Endothelial cell of hepatic sinusoid (primary cell): ENCODE measurements around the gene FAM25C.
"Not testable (repeated sequence)": the region's sequence is repeated elsewhere in the genome, so short reads cannot be mapped to it uniquely, and the experiment has no call there.

Source experiments
- in situ Hi-C: cut with HindIII; loops from 2 replicates; pipeline ENCODE4 v1.10.0; 2017; ENCODE audit warnings: low sequenced_read_pairs

Gene FAM25C

GRCh38 chr10:47999691-48000090, at the start of gene FAM25C:
TSS of gene FAM25C (minus strand) at chr10:47999791. CDS start at chr10:47999765, 26 bp downstream.
- in situ Hi-C loops, result not testable (repeated sequence)

GRCh38 chr10:48044557-48044956, 45.0 kb upstream of the FAM25C start:
- in situ Hi-C loops, result not testable (repeated sequence)

DNA sequence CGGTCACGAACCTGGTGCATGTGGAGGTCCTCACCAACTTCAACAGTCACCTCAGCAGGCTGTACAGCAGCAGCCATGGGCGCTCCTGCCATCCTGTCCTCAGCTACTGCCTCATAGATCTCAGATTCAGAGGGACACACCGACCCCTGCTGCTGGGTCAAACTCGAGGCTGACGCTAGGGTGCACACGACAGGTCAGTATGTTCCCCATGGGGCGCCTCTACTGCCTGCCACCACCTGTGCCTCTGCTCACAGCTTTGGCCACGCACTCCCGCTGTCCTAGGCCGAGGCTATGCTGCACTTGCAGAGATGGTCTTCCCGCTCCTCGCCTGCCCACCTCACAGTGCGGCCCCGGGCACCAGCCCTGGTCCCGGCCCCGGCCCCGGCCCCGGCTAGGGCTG, 31.8 kb upstream of the FAM25C start:
- in situ Hi-C loops, result not testable (repeated sequence)

- in situ Hi-C loops, result not testable (repeated sequence)
Measured at GRCh38 chr10:48002306-48002705, 2.7 kb upstream of the FAM25C start.

- in situ Hi-C loops, result not testable (repeated sequence)
Measured at GRCh38 chr10:47994045-47994444, 5.5 kb downstream of the FAM25C start.

DNA sequence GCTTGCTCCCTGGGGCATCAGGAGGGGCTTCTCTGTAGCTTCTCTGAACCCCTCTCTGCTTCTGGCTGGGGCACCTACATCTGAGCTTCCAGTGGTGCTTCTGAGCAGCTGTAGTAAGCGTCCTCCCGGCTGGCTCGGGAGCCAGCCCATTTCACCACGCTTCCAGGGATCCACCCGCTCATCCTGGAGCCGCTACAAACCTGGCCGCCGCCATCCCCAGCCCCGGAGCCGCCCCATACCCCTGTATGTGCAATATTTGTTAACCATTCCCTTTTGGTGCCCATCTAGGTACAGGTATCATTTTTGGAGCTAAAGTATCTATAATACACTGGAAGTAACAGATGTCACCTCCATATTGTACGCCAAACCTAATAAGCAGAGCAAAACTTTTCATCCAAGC, 7.0 kb downstream of the FAM25C start:
- in situ Hi-C loops, result not testable (repeated sequence)

GRCh38 chr10:47991706-47992105, 7.9 kb downstream of the FAM25C start:
- in situ Hi-C loops, result not testable (repeated sequence)

- in situ Hi-C loops, result not testable (repeated sequence)
Measured at GRCh38 chr10:47990097-47990496, 9.5 kb downstream of the FAM25C start.

GRCh38 chr10:47989542-47989950, 10.0 kb downstream of the FAM25C start:
- in situ Hi-C loops, result not testable (repeated sequence)

DNA sequence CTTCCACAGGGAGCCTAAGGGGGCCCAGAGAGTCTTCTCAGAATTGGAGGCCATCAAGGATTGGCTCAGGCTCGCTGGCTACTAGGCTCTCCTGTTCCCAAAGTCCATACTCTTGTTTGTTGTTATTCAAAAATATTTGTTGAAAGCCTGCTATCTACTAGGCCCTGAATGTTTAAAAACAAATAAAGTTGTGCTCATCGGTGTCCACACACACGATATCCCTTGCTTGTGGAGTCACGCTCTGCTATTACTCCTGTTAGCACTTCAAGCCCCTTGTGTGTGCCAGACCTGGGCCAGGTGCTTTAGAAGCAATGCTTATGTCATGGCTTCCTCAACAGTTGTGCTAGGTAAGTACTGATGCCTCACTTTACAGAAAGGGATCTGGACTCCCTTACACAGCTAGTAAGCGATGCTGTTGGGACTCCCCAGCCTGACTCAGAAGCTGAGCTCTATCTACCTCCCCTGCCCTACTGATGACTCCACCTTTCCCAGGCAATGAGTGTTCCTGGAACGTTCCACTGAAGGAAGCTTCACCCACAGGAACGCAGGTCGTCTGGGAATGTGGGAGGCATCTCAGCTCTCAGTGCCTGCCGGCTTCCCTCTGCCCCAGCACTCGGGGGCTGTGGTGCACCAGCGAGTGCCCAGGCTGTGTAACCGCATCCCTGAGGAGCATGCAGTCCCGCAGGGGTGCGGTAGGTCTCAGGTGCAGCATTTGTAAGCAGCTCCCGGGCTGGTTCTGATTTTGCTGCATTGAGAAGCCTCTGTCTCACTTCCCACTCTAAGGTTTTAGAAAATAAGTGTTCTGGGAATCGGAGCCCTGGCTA, 10.7 kb downstream of the FAM25C start:
- in situ Hi-C loops, result not testable (repeated sequence)

DNA sequence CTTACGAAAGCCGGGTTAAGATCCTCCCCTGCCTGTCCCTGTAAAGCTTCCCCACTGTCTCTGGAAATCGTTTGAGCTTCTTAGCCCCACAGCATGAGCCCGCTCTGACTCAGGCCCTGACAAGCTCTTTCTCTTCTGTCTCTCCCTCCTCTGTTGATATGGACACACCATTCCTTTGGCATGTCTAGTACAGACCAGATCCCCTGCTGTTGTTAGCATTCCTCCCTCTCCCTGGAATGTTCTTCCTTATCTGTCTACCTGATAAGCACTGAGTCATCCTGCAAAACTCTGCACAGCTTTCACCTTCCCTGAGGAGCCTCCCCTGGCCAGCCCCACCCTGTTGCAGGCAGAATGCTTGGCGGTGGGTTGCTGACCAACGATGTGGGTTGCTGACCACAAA, 11.6 kb downstream of the FAM25C start:
- in situ Hi-C loops, result not testable (repeated sequence)

- in situ Hi-C loops, result not testable (repeated sequence)
Measured at GRCh38 chr10:47986413-47987230, 13.0 kb downstream of the FAM25C start.

DNA sequence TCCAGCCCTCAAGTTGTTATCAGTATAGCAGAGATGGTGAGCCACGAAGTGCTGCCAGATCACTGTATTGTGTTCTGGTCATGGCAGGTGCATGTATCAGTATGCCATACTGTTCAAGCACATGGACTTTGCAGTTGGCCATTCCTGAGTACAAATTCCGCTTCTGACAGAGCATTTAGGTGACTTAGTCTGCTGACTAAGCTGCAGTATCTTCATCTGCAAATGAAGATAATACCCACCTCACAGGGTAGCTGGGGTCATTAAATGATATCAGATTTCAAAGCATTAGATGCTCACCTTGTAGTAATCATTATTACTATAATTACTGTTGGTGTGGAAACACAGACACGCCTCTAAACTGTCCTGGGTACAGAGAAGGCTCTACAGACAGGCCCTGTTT, 24.2 kb downstream of the FAM25C start:
- in situ Hi-C loops, result not testable (repeated sequence)

DNA sequence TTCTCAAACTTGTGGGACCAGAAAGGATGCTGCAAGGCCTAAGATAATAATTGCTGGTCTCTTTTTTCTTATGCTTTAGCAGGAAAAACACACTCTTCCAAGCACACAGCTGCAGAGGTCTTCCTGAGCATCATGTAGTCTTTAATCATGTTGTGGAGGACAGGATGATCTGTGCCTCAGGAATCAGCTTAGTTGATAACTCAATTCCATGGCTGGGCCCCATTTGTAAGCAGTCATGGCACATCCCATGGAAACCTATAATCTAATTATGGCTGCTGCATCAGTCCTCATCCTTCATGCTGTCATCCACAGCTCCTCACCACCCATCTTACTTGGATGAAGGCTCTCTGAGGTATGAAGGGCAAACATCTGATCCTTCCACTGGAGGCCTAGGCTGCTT, 26.5 kb downstream of the FAM25C start:
- in situ Hi-C loops, result not testable (repeated sequence)

- in situ Hi-C loops, result not testable (repeated sequence)
Measured at GRCh38 chr10:47972077-47972476, 27.5 kb downstream of the FAM25C start.

GRCh38 chr10:47971598-47971997, 28.0 kb downstream of the FAM25C start:
- in situ Hi-C loops, result not testable (repeated sequence)

- in situ Hi-C loops, result not testable (repeated sequence)
Measured at GRCh38 chr10:47970047-47970446, 29.5 kb downstream of the FAM25C start.

DNA sequence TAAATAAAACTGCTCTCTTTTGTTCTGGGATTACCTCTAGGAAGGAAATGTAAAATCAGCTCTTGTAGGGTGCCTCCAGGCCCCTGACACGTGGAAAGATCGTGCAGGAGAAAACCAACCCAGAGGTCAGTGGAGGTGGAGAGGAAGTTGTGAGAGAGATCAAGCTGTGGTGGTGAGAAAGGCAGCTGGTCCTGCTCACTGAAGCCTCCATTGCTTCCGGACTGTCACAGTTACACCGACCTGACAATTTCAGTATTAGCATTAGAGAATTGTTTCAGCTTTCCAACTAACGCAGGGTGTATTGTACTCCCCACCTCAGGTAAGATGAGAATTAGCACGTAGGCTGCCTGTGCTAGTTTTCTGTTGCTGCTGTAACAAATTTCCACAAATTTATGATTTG, 30.6 kb downstream of the FAM25C start:
- in situ Hi-C loops, result not testable (repeated sequence)

- in situ Hi-C loops, result not testable (repeated sequence)
Measured at GRCh38 chr10:47964280-47965063, 35.1 kb downstream of the FAM25C start.

DNA sequence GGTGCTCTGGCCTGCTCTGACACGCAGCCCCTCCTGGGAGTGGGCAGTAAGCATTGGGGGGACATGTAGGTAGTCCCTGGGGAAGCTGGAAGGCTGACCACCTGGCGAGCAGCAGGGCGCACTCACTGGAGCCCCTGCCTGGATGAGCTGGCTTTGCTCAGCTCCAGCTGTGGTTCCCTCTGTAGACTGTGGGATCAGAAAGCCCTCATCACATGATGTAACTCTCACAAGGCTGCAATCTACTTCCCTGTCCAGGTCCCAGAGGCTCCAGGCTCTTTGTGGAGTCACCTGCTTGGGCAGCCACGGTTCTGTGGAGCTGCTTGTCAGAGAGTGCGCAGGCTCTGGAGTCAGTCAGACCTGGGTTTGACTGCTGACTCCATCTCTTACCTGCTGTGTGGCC, 36.8 kb downstream of the FAM25C start:
- in situ Hi-C loops, result not testable (repeated sequence)

GRCh38 chr10:47960699-47961098, 38.9 kb downstream of the FAM25C start:
- in situ Hi-C loops, result not testable (repeated sequence)
